ENCODE data around the gene NRF1. TPM values are rescaled to one million over a fixed set of nuclear protein-coding genes. Genes with fewer than 3 reads are reported as not detected.
"Not testable (repeated sequence)": the region's sequence is repeated elsewhere in the genome, so short reads cannot be mapped to it uniquely, and the experiment has no call there.

The NRF1 gene
- total and polyA plus RNA-seq, 9 donors: 11.5 to 33.5 (median 21.7) TPM

- WGBS, 3 donors: 94 to 100% (median 96%) methylated on average over 3 of the region's 3 CpGs
- Histone ChIP-seq H3K9me3 (no peaks in the 10 kb centered on the region), H3K4me3 (no peak overlapping the region), H3K27me3 (no peaks in the 10 kb centered on the region), H3K27ac (no peak overlapping the region), H3K4me1 (ENCODE audit: insufficient read depth) (peaks cover 3% of the 10 kb centered on the region), H3K36me3 (no peaks in the 10 kb centered on the region)
- intact Hi-C loops (cut with DNase I): no loop called here
- TF ChIP-seq CTCF (IDR thresholded peaks at IDR 0.05) (no peak), EP300 (IDR thresholded peaks at IDR 0.05) (no peak), POLR2A (IDR thresholded peaks at IDR 0.05) (no peak)
- DNase-seq: no peak
Measured at GRCh38 chr7:129626896-129627295, 15.4 kb downstream of the NRF1 start.

- TF ChIP-seq CTCF (IDR thresholded peaks at IDR 0.05) (no peak), EP300 (IDR thresholded peaks at IDR 0.05) (no peak), POLR2A (IDR thresholded peaks at IDR 0.05) (no peak)
- no peaks in the 10 kb centered on the region for H3K9me3 ChIP-seq
- H3K4me1 ChIP-seq (ENCODE audit: insufficient read depth): peaks cover 3% of the 10 kb centered on the region
- intact Hi-C loops (cut with DNase I): no loop called here
- no peaks in the 10 kb centered on the region for H3K27me3 ChIP-seq
- H3K4me3 ChIP-seq: no peak overlapping the region
- DNase-seq: no peak
- H3K36me3 ChIP-seq: no peaks in the 10 kb centered on the region
- 25 to 50% (median 30%) methylated on average over 2 of the region's 2 CpGs for WGBS, 3 donors
- H3K27ac ChIP-seq: no peak overlapping the region
Measured at GRCh38 chr7:129630341-129630740, 18.8 kb downstream of the NRF1 start.

GRCh38 chr7:129634361-129635034 lies 23.0 kb downstream of the NRF1 start:
- Histone ChIP-seq H3K36me3 (no peaks in the 10 kb centered on the region), H3K4me3 (no peak overlapping the region), H3K4me1 (ENCODE audit: insufficient read depth) (peaks cover 3% of the 10 kb centered on the region), H3K27me3 (no peaks in the 10 kb centered on the region), H3K9me3 (no peaks in the 10 kb centered on the region), H3K27ac (no peak overlapping the region)
- intact Hi-C loops (cut with DNase I): no loop called here
- TF ChIP-seq EP300 (IDR thresholded peaks at IDR 0.05) (no peak), CTCF (IDR thresholded peaks at IDR 0.05) (no peak), POLR2A (IDR thresholded peaks at IDR 0.05) (no peak)
- no peak for DNase-seq
- WGBS, 3 donors: 38 to 59% (median 43%) methylated on average over 2 of the region's 2 CpGs

- Histone ChIP-seq H3K27ac (no peak overlapping the region), H3K4me1 (ENCODE audit: insufficient read depth) (peaks cover 6% of the 10 kb centered on the region), H3K4me3 (no peak overlapping the region), H3K9me3 (no peaks in the 10 kb centered on the region), H3K27me3 (no peaks in the 10 kb centered on the region), H3K36me3 (no peaks in the 10 kb centered on the region)
- peak in 1 of 3 donors; percentile 26 for TF ChIP-seq CTCF (IDR thresholded peaks at IDR 0.05)
- TF ChIP-seq EP300 (IDR thresholded peaks at IDR 0.05): no peak
- 19 to 21% (median 19%) methylated on average over 6 of the region's 6 CpGs for WGBS, 3 donors
- intact Hi-C loops (cut with DNase I): no loop called here
- peak; percentile 26 to 63 (median 41) for DNase-seq
Measured at GRCh38 chr7:129635300-129636029, 23.9 kb downstream of the NRF1 start.

- DNase-seq; H3K36me3 ChIP-seq; H3K27ac ChIP-seq; H3K4me1 ChIP-seq (ENCODE audit: insufficient read depth); H3K9me3 ChIP-seq; intact Hi-C loops (cut with DNase I); H3K27me3 ChIP-seq; H3K4me3 ChIP-seq: not testable (repeated sequence)
- 83 to 88% (median 87%) methylated on average over 5 of the region's 5 CpGs for WGBS, 3 donors
Measured at GRCh38 chr7:129636030-129636550, 24.6 kb downstream of the NRF1 start.

Measured in ovary (tissue), 9 donors.